Astrocyte of the cerebellum (primary cell): ENCODE data around the gene KMT2C.
"Not testable (repeated sequence)": the region's sequence is repeated elsewhere in the genome, so short reads cannot be mapped to it uniquely, and the experiment has no call there.

Source experiments
- DNase-seq: peaks from one replicate; pipeline ENCODE4 v3.0.0-alpha.2; 2011; ENCODE audit warnings: low read depth
- H3K4me3 ChIP-seq: 2 replicates; pipeline ENCODE4 v1.5.1; 2011; ENCODE audit warnings: mild to moderate bottlenecking, low read depth, low read length, moderate library complexity
- in situ Hi-C: cut with HindIII; loops from 2 replicates; pipeline ENCODE4 v1.10.0; 2017; ENCODE audit warnings: low sequenced_read_pairs
- TF ChIP-seq, protein P1 (sequence below): IDR thresholded peaks from 2 replicates; pipeline ENCODE4 v1.5.1; 2012; ENCODE audit warnings: low read length, low read depth, moderate library complexity, mild to moderate bottlenecking; ENCODE audit errors: missing control alignments

Gene KMT2C

DNA sequence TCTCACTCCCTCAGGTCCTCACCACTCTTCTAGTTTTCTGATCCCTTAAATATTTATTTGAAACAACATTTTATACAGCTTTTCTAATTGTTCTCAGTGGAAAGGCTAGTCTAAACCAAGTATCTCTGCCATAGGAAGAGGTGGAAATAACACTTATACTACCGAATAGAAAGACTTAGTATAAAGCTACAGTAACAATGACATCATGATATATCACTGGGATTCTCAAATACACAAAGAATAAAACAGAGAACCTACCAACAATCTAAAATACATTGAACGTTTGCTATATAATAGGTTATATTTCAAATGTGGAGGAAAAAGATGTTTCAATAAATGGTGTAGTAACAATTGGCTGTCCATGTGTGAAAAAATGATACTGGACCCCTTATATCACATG is 142.9 kb downstream of the KMT2C start:
- DNase-seq = no peak
- in situ Hi-C loops = no loop called here
- H3K4me3 ChIP-seq = no peak overlapping the region
- TF ChIP-seq, protein P1, sequence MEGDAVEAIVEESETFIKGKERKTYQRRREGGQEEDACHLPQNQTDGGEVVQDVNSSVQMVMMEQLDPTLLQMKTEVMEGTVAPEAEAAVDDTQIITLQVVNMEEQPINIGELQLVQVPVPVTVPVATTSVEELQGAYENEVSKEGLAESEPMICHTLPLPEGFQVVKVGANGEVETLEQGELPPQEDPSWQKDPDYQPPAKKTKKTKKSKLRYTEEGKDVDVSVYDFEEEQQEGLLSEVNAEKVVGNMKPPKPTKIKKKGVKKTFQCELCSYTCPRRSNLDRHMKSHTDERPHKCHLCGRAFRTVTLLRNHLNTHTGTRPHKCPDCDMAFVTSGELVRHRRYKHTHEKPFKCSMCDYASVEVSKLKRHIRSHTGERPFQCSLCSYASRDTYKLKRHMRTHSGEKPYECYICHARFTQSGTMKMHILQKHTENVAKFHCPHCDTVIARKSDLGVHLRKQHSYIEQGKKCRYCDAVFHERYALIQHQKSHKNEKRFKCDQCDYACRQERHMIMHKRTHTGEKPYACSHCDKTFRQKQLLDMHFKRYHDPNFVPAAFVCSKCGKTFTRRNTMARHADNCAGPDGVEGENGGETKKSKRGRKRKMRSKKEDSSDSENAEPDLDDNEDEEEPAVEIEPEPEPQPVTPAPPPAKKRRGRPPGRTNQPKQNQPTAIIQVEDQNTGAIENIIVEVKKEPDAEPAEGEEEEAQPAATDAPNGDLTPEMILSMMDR = no peak

DNA sequence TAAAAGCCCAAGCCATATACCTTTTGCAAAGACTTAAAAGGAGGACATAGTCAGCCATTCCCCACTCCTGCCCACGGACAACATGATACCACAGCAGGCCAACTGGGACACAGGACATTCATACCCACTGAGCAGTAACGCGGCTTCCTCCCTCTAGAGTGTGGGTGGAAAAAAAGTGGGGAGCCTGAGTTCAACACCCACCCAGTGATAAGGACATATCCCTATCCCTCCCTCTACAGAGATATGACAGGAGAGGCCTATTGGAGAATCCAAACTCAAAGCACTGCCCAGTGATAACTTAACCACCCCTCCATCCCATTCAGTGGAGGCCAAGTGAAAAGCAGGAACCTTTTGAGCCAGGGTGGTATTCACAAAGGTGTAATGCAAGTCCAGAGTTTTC is 148.8 kb downstream of the KMT2C start:
- DNase-seq, H3K4me3 ChIP-seq, in situ Hi-C loops: not testable (repeated sequence)

DNA sequence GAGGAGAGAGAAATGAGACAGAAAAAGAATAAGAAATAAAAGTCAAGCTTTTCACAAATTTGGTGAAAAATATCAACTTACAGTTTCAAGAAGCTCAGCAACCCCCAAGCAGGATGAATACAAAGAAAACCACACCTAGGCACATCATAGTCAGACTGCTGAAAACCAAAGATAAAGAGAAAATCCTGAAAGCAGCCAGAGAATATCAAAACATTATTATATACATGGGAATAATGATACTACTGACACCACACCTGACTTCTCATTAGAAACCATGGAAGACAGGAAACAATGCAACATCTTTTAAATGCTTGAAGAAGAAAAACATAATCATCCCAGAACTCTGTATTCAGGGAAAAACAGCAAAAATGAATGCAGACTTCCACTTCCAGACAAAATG is 149.6 kb downstream of the KMT2C start:
- DNase-seq, H3K4me3 ChIP-seq, in situ Hi-C loops: not testable (repeated sequence)

DNA sequence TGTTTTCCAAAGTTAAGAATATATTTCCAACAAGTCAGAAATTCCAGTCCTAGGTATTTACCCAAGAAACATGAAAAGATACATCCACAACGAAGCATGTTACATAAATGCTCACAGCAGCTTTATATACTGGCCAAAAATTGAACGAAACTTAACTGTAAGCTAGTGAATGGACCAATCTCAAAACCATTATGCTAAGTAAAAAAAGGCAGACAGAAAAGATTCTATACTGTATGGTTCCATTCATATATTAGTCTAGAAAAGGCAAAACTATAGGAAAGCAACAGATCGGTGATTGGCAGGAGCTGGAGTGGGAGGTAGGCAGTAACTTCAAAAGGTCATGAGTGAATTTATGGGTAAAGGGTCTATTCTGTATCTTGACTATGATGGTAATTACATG is 150.8 kb downstream of the KMT2C start:
- DNase-seq, in situ Hi-C loops, H3K4me3 ChIP-seq: not testable (repeated sequence)

DNA sequence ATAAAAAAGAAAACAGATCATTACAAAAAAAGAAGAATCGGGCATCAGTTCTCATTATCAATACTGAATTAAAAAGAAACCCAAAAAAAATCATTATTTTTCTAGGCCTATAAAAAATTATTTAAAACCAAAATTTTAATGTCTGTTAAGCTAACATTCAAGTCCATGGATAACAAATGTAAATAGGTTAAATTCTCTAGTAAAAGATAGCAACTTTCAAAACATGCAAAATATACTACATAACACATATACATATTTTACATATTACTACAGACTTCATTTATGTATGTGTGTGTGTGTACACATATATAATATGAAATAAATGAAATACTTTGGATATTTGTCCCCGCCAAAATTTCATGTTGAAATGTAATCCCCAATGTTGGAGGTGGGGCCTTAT is 158.1 kb downstream of the KMT2C start:
- DNase-seq, in situ Hi-C loops, H3K4me3 ChIP-seq: not testable (repeated sequence)

DNA sequence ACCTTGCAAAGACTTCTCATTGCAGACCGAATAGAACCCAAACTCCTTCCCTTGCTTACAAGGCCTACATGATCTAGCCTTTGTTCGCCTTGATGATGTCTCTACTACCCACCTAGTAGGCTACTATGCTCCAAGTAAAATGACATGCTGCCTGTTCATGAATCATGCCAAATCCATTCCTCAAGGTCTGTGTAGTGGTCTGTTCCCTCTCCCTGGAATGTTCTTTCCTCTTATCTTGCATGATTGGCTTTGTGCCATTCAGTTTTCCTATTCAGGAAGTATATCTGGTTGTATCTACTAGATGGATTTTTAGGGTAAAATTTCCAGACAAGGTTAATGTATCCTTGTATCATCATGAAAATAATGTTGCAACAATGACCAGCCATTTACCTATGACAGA is 165.4 kb downstream of the KMT2C start:
- in situ Hi-C loops, DNase-seq: not testable (repeated sequence)

DNA sequence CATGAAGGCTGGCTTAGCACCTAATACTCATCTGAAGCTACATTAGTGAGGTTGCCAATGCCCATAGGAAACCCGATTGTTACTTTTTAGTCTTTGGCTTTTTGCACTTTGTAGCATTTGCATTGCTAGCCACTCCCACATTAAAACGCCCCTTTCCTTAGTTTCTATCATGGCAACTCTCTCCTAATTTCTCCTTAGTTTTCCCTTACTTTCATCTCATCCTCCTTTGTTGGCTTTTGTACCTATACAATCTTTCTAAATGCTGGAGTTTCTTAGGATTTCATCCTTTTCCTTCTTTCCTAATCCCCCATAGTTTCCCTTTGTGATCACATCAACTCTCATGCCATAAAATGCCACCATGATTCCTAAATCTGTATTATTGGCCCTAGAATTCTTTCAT is 168.9 kb downstream of the KMT2C start:
- in situ Hi-C loops, H3K4me3 ChIP-seq: not testable (repeated sequence)

More for the DNA sequence above, 165.4 kb downstream of the KMT2C start:
- not testable (repeated sequence) for H3K4me3 ChIP-seq

DNA sequence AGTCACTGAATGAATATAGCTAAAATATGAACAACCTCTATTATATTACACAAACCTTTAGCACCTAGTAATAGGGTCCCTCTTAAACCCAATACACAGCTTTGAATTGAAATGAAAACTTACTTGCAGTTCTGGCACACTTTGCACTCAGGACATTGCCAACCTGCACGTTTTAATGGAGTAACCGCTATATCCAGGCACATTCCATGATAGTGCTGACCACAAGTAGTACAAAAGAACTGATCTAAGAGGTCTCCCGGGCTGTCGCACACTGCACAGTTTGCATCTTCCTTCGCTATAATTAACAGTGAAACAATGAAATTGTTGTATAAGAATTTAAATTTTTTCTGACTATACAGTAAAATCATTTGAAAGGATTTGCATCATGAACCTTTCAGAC is 170.9 kb downstream of the KMT2C start:
- H3K4me3 ChIP-seq, in situ Hi-C loops, DNase-seq: not testable (repeated sequence)

More for the DNA sequence above, 168.9 kb downstream of the KMT2C start:
- not testable (repeated sequence) for DNase-seq

DNA sequence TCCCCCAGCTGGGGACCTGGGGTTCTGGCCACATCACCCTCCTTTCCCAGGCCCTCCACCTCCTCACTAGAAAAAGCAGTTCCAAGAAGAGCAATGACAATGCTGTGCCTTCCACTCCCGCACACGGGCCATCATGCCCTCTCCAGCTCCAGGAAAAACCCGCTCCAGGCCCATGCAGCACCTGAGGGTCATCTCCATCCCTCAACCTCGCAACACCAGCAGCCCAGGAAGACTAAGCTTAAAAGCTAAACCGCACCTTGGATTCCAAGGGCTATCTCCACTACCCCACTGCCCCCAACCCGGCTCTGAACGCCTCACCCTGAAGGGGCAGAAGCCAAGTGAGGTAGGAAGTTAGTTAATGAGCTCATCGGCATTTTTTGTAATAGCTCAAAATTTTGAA is 173.7 kb downstream of the KMT2C start:
- in situ Hi-C loops, H3K4me3 ChIP-seq, DNase-seq: not testable (repeated sequence)

DNA sequence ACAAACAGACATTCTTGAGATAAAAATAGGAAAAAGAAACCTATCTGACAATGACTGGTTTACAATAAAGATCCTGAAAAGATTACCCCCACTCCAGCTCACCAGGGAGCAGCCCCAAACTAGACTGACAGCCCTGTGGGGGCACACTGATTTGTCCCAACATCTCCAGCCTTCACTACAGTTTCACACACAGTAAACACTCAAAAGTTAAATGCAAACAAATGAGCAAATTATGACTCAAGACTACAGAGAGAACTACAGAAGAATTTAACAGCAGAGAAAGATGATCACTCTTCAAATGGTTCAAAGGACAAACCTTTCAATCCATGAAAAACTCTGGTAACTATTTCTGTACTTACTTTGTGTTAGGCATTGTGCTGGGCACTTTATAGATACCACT is 176.2 kb downstream of the KMT2C start:
- in situ Hi-C loops, H3K4me3 ChIP-seq, DNase-seq: not testable (repeated sequence)

DNA sequence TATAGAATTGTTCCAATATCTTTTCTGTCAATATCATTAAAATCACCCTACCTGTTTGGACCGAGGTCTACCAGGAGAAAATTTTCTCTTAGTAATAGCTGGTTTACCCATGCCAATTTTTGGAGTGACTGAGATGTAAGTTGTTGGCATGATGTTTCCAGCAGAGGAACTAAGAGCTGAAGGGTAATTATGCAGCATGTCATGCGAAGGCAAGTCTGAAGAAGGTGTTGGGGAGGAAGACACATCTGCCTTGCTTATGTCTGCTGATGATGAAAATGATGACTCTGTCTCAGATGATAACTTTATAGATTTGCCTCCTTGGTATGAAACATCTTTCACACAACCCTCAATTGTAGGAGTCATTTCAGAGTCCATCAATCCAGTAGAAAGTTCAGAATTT is 188.0 kb downstream of the KMT2C start:
- DNase-seq, in situ Hi-C loops, H3K4me3 ChIP-seq: not testable (repeated sequence)

DNA sequence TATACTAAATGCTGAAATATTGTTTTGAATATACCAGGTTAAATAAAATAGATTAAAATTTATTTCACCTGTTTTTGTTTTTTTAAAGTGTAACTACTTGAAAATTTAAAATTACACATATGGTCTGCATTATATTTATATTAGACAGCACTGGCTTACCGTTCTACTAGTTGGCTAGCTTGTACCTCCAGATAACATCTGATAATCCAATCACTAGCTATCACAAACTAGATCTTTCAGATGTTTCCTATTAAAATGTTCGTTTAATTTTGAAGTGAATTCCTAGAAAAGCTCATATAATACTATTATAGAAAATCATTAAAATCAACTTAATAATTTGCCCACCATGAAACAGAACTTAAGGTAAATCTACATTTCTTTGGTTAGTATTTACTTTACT is 190.4 kb downstream of the KMT2C start:
- in situ Hi-C loops, DNase-seq: not testable (repeated sequence)

DNA sequence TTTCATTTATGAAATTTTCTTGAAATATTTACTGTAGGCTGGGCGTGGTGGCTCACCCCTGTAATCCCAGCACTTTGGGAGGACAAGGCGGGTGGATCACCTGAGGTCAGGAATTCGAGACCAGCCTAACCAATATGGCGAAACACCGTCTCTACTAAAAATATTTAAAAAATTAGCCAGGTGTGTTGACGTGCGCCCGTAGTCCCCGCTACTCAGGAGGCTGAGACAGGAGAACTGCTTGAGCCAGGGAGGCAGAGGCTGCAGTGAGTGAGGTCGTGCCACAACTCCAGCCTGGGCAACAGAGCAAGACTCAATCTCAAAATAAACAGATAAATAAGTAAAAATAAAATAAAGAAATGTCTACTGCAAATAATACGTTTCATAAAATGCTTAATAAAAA is 192.3 kb downstream of the KMT2C start:
- H3K4me3 ChIP-seq, in situ Hi-C loops, DNase-seq: not testable (repeated sequence)

More for the DNA sequence above, 190.4 kb downstream of the KMT2C start:
- H3K4me3 ChIP-seq = not testable (repeated sequence)

DNA sequence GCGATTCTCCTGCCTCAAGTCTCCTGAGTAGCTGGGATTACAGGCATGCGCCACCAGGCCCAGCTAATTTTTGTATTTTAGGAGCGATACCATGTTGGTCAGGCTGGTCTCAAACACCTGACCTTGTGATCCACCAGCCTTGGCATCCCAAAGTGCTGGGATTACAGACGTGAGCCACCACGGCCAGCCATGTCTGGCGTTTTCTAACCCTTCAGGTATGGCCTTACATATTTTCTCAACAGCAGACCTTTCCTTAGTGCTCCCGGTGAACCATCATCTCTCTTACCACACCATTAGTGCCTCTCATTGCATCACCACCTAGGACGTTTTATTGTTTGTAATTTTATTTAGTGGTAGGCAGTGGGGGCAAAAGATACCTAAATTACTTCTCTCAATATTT is 194.5 kb downstream of the KMT2C start:
- DNase-seq, H3K4me3 ChIP-seq, in situ Hi-C loops: not testable (repeated sequence)

DNA sequence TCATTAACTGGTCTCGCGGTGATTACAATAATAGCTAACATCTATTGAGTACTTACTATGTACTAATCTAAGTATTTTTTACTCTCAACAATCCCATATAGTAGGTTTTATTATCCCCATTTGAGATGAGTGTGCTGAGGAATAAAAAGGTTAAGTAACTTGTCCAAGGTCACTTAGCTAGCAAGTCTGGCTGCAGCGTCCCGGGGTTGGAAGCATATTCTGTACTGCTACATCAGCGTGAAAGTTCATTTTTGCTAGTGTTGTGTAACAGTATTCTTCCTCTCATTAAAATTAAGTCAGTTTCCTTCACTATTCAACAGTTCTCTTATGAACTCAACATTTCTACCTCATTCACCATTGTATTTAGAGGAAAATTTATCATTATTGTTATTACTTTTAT is 199.5 kb downstream of the KMT2C start:
- in situ Hi-C loops = not testable (repeated sequence)

DNA sequence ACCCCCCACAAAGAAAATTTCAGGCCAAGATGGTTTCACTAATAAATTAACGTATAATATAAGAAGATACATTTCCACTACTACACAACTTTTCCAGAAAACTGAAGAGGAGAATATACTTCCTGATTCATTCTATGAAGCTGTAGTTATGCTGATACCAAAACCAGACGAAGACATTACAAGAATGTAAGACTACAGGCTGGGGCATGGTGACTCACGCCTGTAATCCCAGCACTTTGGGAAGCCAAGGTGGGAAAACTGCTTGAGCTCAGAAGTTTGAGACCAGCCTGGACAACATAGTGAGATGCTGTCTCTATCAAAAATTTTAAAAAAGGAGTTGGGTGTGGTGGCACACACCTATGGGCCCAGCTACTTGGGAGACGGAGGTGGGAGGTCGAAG is 201.4 kb downstream of the KMT2C start:
- DNase-seq, H3K4me3 ChIP-seq, in situ Hi-C loops: not testable (repeated sequence)

More for the DNA sequence above, 199.5 kb downstream of the KMT2C start:
- not testable (repeated sequence) for DNase-seq, H3K4me3 ChIP-seq
